Adrenal gland (tissue), 12 donors: ENCODE data around the gene MAML1. TPM values are rescaled to one million over a fixed set of nuclear protein-coding genes. Genes with fewer than 3 reads are reported as not detected.

Experiments
- DNase-seq, 7 donors: peaks; one replicate each; pipeline ENCODE4 v3.0.0-alpha.2; 2019 to 2020
- H3K27ac ChIP-seq, 5 donors: fragments of 200-600 bp; sonication (generic) in 4 of 5; 1 replicate in 3 of 5; 2 replicates in 2 of 5; pipeline versions ENCODE4 v1.5.1 to v1.8.0; 2016 to 2020; ENCODE audit warnings: mild to moderate bottlenecking in 1 of 5
- H3K27me3 ChIP-seq: fragments of 200-600 bp; 2 replicates; pipeline ENCODE4 v1.8.0; 2021
- H3K36me3 ChIP-seq, 2 donors: fragments of 200-600 bp; replicated peaks in 1 of 2; 1 replicate in 1 of 2; 2 replicates in 1 of 2; pipeline versions ENCODE4 v1.5.1 to v1.8.0; 2018 to 2022
- H3K4me1 ChIP-seq, 2 donors: fragments of 200-600 bp; replicated peaks in 1 of 2; 1 replicate in 1 of 2; 2 replicates in 1 of 2; pipeline versions ENCODE4 v1.5.1 to v1.8.0; 2018 to 2021
- H3K4me3 ChIP-seq, 4 donors: fragments of 200-600 bp; sonication (generic) in 3 of 4; one replicate each; pipeline ENCODE4 v1.5.1; 2016 to 2018
- H3K9me3 ChIP-seq, 3 donors: fragments of 200-600 bp; sonication (generic) in 1 of 3; replicated peaks in 1 of 3; 1 replicate in 2 of 3; 2 replicates in 1 of 3; pipeline versions ENCODE4 v1.5.1 to v1.8.0; 2016 to 2021
- POLR2A ChIP-seq, 2 donors: fragments of 450-650 bp; IDR thresholded peaks; one replicate each; pipeline ENCODE4 v1.6.1; 2017; ENCODE audit warnings: antibody characterized with exemption in 2 of 2, mild to moderate bottlenecking in 2 of 2, moderate library complexity in 1 of 2
- WGBS, 4 donors: extraction: QIAGEN DNeasy Blood & Tissue Kit in 2 of 4; methylation state at CpG; one replicate each; pipeline versions ENCODE4 v1.1.5 to v1.1.7; 2013 to 2017; 5-methylcytosine and 5-hydroxymethylcytosine counted together
- intact Hi-C, 2 donors: fragments of 100-400 bp; cut with DNase I; formaldehyde crosslinking; loops; one replicate each; pipeline versions ENCODE4 v1.14.1 to v1.15.0; 2022 to 2023
- polyA plus RNA-seq, 3 donors: library from polyadenylated mRNA; stranded (reverse); fragments of 200-250 nt in 2 of 3; fragments of 350-450 nt in 1 of 3; fragmentation: Illumina TruSeq in 1 of 3; extraction: RNeasy Lipid Tissue Mini Kit (QIAGEN cat#74804) in 1 of 3; gene quantifications; one replicate each; pipeline ENCODE4 v1.2.3, GENCODE V29; 2013 to 2014
- total RNA-seq, 9 donors: library from RNA; depleted of rRNA in 4 of 9; stranded (reverse); fragments of >200 nt in 4 of 9; fragments of 120-200 nt in 1 of 9; fragmentation: NEBNext Ultra II Directional in 1 of 9; extraction: Animal tissue kit (Norgen Biotek cat#: 25700) in 1 of 9; gene quantifications; one replicate each; pipeline versions ENCODE4 v1.1.0 to v1.2.4, GENCODE V29; 2013 to 2023
- TF ChIP-seq, protein P1 (sequence below), 6 experiments: fragments of 450-650 bp in 4 of 6; fragments of 200-600 bp in 2 of 6; sonication (generic) in 1 of 6; IDR thresholded peaks; 1 replicate in 5 of 6; 2 replicates in 1 of 6; pipeline versions ENCODE4 v1.5.1 to v1.8.0; 2016 to 2021; ENCODE audit warnings: antibody characterized with exemption in 6 of 6, mild to moderate bottlenecking in 2 of 6, moderate library complexity in 1 of 6
- donor health status: healthy with polysubstance abuse.
- donor health status: Bipolar disorder and iron deficiency.
- donor health status: DM: yes; HTN: yes; CAD: no.
- donor health status: DM: no; HTN: no; CAD: no.
- donor health status: DM: no; HTN: no; CAD: no.
- donor health status: DM: yes; HTN: yes; CAD: no.

Gene MAML1
- total and polyA plus RNA-seq, 12 donors = 7.3 to 70.7 (median 29.2) TPM

DNA sequence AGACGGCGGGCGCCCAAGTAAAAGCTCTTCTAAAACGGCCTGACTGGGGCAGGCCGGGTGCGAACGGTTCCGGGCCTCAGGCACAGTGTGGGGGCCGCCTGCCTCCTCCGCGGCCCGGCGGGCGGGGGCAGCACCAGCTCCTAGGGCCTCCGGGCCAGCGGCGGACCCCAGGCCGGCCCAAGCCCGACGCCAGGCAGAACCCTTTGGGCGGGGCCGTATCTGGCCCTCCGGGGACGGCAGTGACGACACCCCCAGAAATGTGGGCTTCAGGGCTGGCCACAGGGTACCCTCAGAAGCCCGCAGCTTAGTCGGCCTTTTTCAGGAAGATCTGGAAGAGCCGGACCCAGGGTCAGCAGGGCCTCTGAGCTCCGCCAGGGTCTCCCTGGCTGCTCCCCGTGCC, 65.1 kb downstream of the MAML1 start:
- Histone ChIP-seq H3K27ac (no peak overlapping the region), H3K4me1 (peaks cover 16 to 40% of the 10 kb centered on the region in 2 donors)
- intact Hi-C loops = loop anchor here in 1 of 2 donors (5.0 kb wide), 1 partner anchor 35 kb away; no protein-coding TSS in a partner anchor

DNA sequence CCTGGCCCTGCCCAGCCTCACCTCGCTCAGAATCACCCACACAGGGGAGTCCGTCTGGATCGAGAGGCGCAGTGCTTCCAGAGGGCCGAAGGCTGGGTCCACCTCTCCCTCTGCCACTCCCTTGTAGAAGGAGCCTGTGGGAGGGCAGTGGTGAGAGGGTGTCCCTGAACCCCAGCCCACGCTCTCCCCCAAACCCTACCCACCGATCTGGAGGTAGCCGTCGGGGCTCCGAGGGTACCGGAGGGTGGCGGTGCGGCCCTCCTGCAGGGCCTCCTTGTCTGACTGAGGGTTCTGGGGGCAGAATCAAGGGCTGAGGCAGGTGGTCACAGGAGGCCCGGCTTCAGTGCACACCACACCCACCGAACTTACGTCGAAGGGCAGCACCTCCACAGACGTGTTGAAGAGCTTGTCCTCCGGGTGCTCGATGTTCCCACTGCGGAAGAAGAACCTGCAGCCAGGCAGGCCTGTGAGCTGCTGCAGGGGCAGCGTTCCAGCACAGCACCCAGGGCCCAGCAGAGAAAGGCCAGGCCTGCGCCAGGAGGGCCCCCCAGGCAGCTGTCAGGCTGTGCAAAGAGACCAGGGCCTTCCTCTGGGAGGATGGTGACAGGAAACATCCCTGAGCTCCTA, 65.6 kb downstream of the MAML1 start:
- intact Hi-C loops = loop anchor here in 1 of 2 donors (5.0 kb wide), 1 partner anchor 36 kb away; no protein-coding TSS in a partner anchor
- WGBS, 4 donors = 90 to 95% (median 94%) methylated on average over 7 to 23 of the region's 23 CpGs
- Histone ChIP-seq H3K4me3 (no peak overlapping the region), H3K27me3 (no peaks in the 10 kb centered on the region), H3K4me1 (peaks cover 16 to 42% of the 10 kb centered on the region in 2 donors), H3K36me3 (peaks cover 0 to 43% of the 10 kb centered on the region in 2 donors), H3K9me3 (no peaks in the 10 kb centered on the region), H3K27ac (no peak overlapping the region)
- TF ChIP-seq, protein P1, sequence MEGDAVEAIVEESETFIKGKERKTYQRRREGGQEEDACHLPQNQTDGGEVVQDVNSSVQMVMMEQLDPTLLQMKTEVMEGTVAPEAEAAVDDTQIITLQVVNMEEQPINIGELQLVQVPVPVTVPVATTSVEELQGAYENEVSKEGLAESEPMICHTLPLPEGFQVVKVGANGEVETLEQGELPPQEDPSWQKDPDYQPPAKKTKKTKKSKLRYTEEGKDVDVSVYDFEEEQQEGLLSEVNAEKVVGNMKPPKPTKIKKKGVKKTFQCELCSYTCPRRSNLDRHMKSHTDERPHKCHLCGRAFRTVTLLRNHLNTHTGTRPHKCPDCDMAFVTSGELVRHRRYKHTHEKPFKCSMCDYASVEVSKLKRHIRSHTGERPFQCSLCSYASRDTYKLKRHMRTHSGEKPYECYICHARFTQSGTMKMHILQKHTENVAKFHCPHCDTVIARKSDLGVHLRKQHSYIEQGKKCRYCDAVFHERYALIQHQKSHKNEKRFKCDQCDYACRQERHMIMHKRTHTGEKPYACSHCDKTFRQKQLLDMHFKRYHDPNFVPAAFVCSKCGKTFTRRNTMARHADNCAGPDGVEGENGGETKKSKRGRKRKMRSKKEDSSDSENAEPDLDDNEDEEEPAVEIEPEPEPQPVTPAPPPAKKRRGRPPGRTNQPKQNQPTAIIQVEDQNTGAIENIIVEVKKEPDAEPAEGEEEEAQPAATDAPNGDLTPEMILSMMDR (IDR thresholded peaks at IDR 0.05) = no peak
- no peak for TF ChIP-seq POLR2A (IDR thresholded peaks at IDR 0.05)
- peak in 1 of 7 donors; percentile 23 for DNase-seq

More for the DNA sequence above, 65.1 kb downstream of the MAML1 start:
- Histone ChIP-seq H3K27me3 (no peaks in the 10 kb centered on the region), H3K4me3 (no peak overlapping the region), H3K36me3 (peaks cover 0 to 43% of the 10 kb centered on the region in 2 donors), H3K9me3 (no peaks in the 10 kb centered on the region)
- peak in 1 of 7 donors; percentile 25 for DNase-seq
- TF ChIP-seq, protein P1 (IDR thresholded peaks at IDR 0.05) = no peak
- no peak for TF ChIP-seq POLR2A (IDR thresholded peaks at IDR 0.05)
- 93 to 99% (median 94%) methylated on average over 12 to 30 of the region's 30 CpGs for WGBS, 4 donors

DNA sequence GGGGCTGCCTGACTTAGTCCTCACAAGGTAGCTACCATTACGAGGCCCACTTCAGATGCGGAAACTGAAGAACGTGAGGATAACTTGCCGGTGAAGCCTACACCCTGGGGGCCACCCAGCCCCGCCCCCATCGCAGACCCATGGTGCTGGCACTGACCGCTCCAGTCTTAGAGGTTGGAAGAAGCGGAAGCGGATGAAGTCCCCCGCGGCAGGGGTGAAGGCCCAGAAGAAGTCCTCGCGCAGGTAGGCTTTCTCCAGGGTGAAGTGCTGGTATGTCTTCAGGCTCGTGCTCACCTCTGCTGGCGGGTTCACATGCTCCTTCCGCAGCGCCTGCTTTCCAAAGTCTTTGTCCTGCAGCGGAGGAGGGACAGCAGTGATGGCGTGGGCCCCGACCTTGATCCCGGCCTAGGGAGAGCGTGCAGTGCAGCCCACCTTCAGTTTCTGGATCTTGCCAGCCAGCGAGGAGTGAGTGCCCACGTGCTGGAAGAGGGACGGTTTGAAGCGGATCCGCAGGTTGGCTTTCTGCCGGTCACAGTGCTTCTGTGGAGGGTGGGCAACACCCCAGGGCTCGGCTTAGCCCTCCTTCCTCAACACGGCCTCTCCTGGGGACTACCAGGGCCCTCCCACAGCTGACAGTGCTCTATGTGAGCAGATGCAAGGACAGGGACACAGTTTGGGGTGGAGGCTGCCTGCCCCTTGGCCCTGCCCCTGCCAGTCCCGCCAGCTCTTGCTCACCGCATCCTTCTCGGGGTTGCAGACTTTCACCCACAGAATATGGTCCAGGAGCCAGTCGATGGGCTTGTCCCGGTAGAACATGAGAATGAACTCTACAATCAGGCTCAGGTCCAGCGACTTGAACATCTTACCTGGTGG, 66.4 kb downstream of the MAML1 start:
- Histone ChIP-seq H3K36me3 (peaks cover 0 to 43% of the 10 kb centered on the region in 2 donors), H3K9me3 (no peaks in the 10 kb centered on the region), H3K4me3 (no peak overlapping the region), H3K4me1 (peaks cover 22 to 45% of the 10 kb centered on the region in 2 donors), H3K27me3 (no peaks in the 10 kb centered on the region), H3K27ac (peak overlapping the region in 1 of 5 donors; percentile 6)
- peak in 1 of 7 donors; percentile 28 for DNase-seq
- WGBS, 4 donors = 90 to 96% (median 94%) methylated on average over 14 to 36 of the region's 36 CpGs
- intact Hi-C loops = loop anchor here in 1 of 2 donors (5.0 kb wide), 1 partner anchor 37 kb away; no protein-coding TSS in a partner anchor
- TF ChIP-seq POLR2A (IDR thresholded peaks at IDR 0.05) = no peak
- TF ChIP-seq, protein P1 (IDR thresholded peaks at IDR 0.05) = no peak

DNA sequence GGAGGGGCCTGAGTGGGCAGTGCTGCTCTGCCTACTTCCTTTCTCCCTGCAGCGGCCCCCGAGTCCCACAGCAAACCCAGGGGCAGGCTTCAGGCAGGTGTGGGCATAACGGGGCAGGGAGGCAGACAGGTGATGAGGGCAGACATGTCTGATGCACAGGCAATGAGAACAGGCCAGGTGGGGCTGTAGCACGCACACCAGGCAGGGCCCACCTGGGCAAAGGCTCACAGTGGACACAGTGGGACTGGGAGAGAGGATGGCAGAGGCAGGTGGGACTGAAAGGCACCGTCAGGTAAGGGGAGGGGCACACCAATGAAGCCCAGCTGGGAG, 67.0 kb downstream of the MAML1 start:
- TF ChIP-seq, protein P1 (IDR thresholded peaks at IDR 0.05) = no peak
- no peak for TF ChIP-seq POLR2A (IDR thresholded peaks at IDR 0.05)
- DNase-seq = peak in 1 of 7 donors; percentile 25
- Histone ChIP-seq H3K4me1 (peaks cover 28 to 51% of the 10 kb centered on the region in 2 donors), H3K4me3 (no peak overlapping the region), H3K27me3 (no peaks in the 10 kb centered on the region), H3K27ac (peak overlapping the region in 1 of 5 donors; percentile 6), H3K9me3 (no peaks in the 10 kb centered on the region), H3K36me3 (peaks cover 0 to 43% of the 10 kb centered on the region in 2 donors)
- intact Hi-C loops = loop anchor here in 1 of 2 donors (5.0 kb wide), 1 partner anchor 37 kb away; no protein-coding TSS in a partner anchor
- WGBS, 4 donors = 82 to 97% (median 84%) methylated on average over 4 to 5 of the region's 5 CpGs
